Left kidney (tissue), 2 donors: Measurements from ENCODE around the gene NUFIP2. TPM values are rescaled to one million over a fixed set of nuclear protein-coding genes. Genes with fewer than 3 reads are reported as not detected.
"Not testable (repeated sequence)": the region's sequence is repeated elsewhere in the genome, so short reads cannot be mapped to it uniquely, and the experiment has no call there.

Experiments
- DNase-seq: peaks from one replicate; pipeline ENCODE4 v3.0.0-alpha.2; 2013
- polyA plus RNA-seq: library from polyadenylated mRNA; unstranded; fragments of 120-200 nt; gene quantifications from one replicate; pipeline ENCODE4 v1.2.1, GENCODE V29; 2013; ENCODE audit not compliant: insufficient read length

Gene NUFIP2
- polyA plus RNA-seq, 1 donor, result 48.7 TPM

GRCh38 chr17:29283496-29283895 lies 10.5 kb downstream of the NUFIP2 start:
- no peak for DNase-seq

DNA sequence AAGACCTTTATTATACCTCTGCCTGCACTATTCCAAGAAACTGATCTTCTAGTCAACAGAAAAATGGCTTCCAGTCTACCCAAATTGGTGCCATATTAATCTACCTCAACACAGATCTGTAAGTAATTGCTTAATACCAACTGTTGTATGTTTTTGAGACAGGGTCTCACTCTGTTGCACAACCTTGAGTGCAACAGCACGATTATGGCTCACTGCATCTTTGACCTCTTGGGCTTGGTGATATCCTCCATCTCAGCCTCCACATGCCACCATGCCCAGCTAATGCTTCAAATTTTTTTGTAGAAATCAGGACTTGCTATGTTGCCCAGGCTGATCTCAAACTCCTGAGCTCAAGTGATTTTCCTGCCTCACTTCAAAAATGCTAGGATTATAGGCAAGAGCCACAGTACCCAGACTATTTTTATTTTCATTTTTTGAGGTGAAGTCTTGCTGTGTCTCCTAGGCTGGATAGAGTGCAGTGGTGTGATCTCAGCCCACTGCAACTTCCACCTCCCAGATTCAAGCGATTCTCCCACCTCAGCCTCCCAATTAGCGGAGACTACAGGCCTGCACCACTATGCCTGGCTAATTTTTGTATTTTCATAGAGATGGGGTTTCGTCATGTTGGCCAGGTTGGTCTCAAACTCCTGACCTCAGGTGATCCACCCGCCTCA lies 14.4 kb downstream of the NUFIP2 start:
- DNase-seq, result no peak

DNA sequence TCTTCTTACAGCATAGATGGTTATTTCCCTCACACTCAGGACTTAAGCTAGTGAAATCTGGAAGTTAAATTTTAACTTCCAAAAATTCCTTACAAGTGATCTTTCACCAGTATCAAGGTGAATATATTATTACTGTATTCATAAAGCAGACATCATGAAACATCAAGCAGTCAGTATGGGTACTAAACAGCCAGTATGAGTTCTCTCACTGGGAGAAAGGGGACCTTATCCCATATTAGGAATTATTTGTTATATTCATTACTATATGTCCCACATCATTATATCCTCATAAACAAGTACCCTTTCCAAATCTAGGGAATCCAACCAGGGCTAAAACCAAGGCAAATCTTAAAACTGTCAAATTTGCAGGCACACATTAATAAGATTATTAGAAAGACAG lies 15.3 kb downstream of the NUFIP2 start:
- no peak for DNase-seq

GRCh38 chr17:29273924-29274323 lies 20.0 kb downstream of the NUFIP2 start:
- DNase-seq, result no peak

DNA sequence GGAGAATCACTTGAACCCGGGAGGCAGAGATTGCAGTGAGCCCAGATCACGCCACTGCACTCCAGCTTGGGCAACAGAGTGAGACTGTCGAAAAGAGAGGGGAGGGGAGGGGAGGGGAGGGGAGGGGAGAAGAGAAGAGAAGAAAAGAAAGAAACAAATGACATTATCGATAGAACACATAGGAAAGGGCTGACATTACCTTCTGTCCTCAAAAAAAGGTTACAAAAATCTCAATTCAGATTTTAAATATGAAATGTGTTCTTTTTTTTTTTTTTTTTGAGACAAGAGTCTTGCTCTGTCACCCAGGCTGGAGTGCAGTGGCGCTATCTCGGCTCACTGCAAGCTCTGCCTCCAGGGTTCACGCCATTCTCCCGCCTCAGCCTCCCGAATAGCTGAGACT lies 22.0 kb downstream of the NUFIP2 start:
- DNase-seq, result not testable (repeated sequence)

- no peak for DNase-seq
These were observed 30.0 kb downstream of the NUFIP2 start for GRCh38 chr17:29263916-29264315.

DNA sequence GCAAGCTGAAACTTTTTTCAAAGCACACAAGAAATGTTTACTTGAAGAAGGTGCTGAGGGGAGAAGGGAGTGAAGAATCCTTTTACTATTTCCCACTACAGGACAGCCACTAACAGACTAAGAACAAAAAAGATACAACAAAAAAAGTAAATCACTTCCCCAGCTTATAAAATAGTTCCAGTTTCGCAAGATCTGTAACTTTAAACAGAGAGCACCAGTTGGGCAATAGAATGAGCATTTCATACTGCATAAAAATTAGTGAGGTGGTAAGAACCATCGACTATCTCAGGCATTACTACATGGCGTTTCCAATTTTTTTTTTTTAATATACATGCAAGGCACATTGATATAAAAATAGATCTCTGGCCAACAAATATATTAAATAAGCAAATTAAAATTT lies 36.2 kb downstream of the NUFIP2 start:
- DNase-seq, result no peak

DNA sequence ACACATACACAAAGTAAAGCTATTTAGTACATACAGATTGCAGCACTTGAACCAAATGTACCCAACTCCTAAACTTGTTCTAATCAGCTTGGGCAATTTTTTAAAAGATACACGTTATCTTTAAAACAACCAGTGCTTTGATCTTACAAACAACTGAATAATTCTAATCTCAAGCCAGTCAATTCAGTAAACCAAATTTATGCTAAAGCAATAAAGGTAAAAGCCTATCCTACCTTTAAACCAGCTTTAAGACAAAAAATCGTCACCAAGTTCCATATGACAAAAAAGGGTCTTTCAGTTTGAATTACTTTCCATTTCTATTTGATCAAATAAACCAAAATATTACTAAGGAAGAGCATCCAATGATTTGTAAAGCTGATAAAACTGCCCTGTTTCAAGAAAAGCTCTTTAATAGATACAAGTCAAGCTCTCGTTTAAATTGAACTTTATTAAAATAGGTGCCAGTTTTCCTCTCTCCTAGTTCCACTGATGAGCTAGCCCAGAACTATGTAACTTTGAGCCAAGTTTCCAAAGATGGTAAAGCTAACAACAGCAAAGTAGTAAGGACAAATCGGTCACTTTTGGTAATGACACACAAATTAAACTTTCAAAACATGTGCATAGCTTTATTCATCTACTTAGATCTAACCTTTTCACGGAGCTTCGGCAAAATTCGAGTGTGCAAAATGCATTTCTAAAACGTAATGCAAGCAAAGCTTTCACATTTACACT lies 37.0 kb downstream of the NUFIP2 start:
- no peak for DNase-seq

DNA sequence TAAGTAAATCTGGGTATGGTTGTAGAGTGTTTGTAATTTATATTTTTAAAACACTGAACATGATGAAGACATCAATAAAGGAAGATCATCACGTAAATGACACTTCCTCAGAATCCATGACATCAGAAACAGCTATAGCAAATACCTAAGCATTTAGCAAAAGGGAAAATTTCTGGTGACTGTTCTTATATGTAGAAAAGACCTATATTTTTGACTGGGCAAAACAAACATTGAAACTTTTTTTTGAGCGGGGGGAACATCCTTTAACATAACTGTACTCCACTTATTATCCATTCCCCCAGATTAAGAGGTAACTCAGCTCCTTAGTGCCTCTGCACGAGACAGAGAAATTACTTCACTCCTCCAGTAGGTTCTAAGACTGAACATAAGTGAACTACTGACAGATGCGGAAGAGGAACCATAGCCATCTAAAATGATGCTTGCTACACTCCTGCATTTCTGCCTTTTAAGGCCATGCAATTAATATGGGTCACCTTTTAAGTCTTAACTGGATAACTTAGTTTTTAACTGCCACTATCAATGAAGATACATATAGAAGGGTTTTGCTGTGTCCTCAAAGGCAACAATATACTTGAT lies 37.9 kb downstream of the NUFIP2 start:
- DNase-seq, result no peak

GRCh38 chr17:29253037-29253436 lies 40.9 kb downstream of the NUFIP2 start:
- no peak for DNase-seq

- DNase-seq, result peak; percentile 3
These were observed 41.7 kb downstream of the NUFIP2 start for GRCh38 chr17:29252101-29252791.

GRCh38 chr17:29251184-29251583 lies 42.8 kb downstream of the NUFIP2 start:
- no peak for DNase-seq

DNA sequence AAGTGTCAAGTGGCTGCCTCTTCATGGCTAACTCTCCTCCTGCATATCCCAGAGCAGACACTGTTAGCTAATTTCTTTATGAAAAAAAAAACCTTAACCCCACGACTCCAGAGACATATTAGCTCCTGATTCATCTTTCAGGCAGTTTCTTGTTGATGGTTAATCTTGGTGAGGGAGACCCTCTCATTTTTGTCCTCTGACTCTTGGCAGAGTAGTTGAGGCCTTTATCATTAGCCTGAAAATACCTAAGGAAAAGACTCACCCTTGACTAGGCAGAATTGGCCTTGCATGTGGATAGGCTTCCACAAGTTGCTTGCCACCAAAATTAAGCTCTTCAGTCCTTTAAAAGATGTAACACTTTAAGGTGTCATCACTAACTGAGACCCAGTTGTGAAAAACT lies 43.3 kb downstream of the NUFIP2 start:
- DNase-seq, result no peak

DNA sequence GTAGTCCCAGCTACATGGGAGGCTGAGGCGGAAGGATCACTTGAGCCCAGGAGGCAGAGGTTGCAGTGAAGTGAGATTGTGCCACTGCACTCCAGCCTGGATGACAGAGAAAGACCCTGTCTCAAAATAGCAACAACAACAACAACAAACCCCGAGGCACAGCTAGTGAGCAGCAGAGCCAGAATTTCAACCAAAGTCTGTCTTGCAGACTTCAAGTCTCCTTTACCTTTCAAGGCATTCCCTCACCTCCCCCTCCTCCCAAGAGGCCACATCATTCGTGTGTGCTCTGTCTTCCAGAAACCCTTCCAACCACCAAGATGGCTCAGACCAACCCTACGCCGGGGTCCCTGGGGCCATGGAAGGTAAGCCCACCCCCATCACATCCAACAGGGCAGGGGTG lies 45.1 kb downstream of the NUFIP2 start:
- no peak for DNase-seq

GRCh38 chr17:29247219-29247618 lies 46.7 kb downstream of the NUFIP2 start:
- DNase-seq, result no peak

GRCh38 chr17:29246628-29247027 lies 47.3 kb downstream of the NUFIP2 start, which contains the start of gene CRYBA1:
CRYBA1 (plus strand) TSS chr17:29246859; CDS start chr17:29246864, 5 bp downstream.
- DNase-seq, result no peak

- no peak for DNase-seq
These were observed 48.5 kb downstream of the NUFIP2 start for GRCh38 chr17:29245401-29245800.

GRCh38 chr17:29243792-29244191 lies 50.2 kb downstream of the NUFIP2 start:
- no peak for DNase-seq

DNA sequence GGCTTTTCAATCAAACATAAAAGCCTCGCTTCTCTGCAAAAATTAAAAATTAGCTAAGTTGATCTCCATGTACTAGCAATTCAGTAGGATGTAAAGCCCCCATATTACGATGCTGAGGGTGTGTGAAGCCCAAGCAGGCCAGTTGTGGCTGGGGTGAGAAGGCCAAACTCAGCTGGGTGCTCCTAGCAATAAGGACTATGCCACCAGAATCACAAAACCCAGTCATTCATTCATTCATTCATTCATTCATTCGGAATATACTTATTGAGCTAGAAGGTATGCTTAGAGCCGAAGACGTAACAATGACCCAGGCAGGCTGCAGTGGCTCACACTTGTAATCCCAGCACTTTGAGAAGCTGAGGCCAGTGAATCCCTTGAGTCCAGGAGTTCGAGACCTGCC lies 51.2 kb downstream of the NUFIP2 start:
- DNase-seq, result no peak

GRCh38 chr17:29242051-29242450 lies 51.9 kb downstream of the NUFIP2 start:
- no peak for DNase-seq

DNA sequence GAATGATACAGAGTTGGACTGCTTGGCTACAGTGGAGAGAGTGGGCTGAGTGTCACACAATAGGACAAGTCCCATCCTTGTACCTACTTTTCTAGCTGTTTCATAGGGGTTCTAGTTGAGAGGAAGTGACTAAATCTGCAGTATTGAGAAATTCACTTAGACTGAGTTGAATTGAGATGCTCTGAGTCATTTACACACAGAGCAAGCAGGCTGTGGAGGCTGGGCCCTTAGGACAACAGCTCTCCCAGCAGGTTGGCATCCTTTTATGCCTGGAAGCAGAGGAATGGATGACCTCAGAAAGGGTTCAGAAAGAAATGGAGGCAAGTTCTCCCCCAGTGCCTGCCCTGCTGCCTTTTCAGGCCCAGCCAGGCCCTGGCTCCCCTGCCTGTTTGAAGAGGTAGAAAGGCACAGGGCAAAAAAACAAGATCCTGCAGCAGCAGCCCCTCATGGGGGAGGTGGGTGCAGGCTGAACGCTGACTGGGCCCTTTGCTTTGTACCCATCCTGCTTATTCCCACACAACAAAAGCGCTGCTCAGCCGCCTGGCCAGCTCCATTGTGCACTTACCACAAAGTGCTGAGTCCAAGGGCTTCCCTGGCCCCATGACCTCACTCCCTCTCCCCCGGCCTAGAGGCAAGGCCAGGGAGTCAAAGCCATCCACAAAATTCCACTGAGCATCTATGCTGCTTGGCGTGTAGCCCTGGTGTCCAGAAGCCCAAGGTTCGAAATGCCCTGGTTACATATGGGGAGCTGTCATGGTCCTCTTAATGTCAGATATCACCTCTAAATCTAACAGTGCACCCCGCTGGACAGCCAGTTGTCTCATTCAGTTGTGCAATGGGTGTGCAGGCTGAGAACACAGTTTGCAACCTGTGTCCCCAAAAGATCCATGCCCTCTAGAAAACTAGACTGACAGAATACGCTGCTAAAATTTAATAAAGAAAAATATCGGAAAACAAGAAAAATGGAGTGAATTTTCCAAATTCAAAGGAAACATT lies 52.7 kb downstream of the NUFIP2 start:
- no peak for DNase-seq

- DNase-seq, result no peak
These were observed 53.5 kb downstream of the NUFIP2 start for GRCh38 chr17:29240477-29240876.
